ENCODE data around the gene TRIL.

DNA sequence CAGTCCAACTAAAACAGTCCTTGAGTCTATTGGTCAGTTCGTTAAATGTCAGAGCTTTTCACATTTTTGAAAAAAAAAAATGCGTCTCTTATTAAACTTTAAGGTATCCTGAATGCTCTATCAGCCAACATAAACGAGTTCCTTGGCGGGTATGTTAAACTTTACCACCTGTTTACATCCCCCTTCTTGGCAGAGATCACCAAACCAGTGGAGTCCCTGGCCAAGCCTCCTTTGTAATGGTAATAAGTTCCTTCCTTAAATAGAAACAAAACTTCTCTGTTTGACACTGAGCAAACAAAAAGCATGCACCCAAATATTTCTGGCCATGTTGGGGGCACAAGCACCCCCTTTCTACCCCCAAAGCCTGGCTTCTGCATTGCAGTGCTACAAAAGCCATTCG is 3.2 kb downstream of the TRIL start:
- TF ChIP-seq JUND (IDR thresholded peaks at IDR 0.05; ENCODE audit: borderline replicate concordance, low read depth, low read length) (no peak), JUND (tag; IDR thresholded peaks at IDR 0.05; ENCODE audit: borderline replicate concordance, low read depth, low read length) (no peak), TCF7L2 (IDR thresholded peaks at IDR 0.05; ENCODE audit: low read depth, low read length) (no peak), BHLHE40 (IDR thresholded peaks at IDR 0.05; ENCODE audit: low read length) (no peak), COPS2 (conservative IDR thresholded peaks at IDR 0.05) (no peak), ZNF274 (IDR thresholded peaks at IDR 0.05; ENCODE audit: borderline replicate concordance, low read depth, low read length) (no peak), SP1 (CRISPR knock-in tag; IDR thresholded peaks at IDR 0.05) (no peak), BACH1 (tag; IDR thresholded peaks at IDR 0.05) (no peak), SRF (CRISPR knock-in tag; IDR thresholded peaks at IDR 0.05) (no peak)
- TF ChIP-seq, protein P1, sequence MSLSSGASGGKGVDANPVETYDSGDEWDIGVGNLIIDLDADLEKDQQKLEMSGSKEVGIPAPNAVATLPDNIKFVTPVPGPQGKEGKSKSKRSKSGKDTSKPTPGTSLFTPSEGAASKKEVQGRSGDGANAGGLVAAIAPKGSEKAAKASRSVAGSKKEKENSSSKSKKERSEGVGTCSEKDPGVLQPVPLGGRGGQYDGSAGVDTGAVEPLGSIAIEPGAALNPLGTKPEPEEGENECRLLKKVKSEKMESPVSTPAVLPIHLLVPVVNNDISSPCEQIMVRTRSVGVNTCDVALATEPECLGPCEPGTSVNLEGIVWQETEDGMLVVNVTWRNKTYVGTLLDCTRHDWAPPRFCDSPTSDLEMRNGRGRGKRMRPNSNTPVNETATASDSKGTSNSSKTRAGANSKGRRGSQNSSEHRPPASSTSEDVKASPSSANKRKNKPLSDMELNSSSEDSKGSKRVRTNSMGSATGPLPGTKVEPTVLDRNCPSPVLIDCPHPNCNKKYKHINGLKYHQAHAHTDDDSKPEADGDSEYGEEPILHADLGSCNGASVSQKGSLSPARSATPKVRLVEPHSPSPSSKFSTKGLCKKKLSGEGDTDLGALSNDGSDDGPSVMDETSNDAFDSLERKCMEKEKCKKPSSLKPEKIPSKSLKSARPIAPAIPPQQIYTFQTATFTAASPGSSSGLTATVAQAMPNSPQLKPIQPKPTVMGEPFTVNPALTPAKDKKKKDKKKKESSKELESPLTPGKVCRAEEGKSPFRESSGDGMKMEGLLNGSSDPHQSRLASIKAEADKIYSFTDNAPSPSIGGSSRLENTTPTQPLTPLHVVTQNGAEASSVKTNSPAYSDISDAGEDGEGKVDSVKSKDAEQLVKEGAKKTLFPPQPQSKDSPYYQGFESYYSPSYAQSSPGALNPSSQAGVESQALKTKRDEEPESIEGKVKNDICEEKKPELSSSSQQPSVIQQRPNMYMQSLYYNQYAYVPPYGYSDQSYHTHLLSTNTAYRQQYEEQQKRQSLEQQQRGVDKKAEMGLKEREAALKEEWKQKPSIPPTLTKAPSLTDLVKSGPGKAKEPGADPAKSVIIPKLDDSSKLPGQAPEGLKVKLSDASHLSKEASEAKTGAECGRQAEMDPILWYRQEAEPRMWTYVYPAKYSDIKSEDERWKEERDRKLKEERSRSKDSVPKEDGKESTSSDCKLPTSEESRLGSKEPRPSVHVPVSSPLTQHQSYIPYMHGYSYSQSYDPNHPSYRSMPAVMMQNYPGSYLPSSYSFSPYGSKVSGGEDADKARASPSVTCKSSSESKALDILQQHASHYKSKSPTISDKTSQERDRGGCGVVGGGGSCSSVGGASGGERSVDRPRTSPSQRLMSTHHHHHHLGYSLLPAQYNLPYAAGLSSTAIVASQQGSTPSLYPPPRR (CRISPR knock-in tag; IDR thresholded peaks at IDR 0.05; ENCODE audit: borderline replicate concordance): no peak

Data from K562 (cell line).